Adrenal gland (tissue), 12 donors: ENCODE data around the gene LRRC28. TPM values are rescaled to one million over a fixed set of nuclear protein-coding genes. Genes with fewer than 3 reads are reported as not detected.

Experiments
- DNase-seq, 7 donors: peaks; one replicate each; pipeline ENCODE4 v3.0.0-alpha.2; 2019 to 2020
- H3K27ac ChIP-seq, 5 donors: fragments of 200-600 bp; sonication (generic) in 4 of 5; 1 replicate in 3 of 5; 2 replicates in 2 of 5; pipeline versions ENCODE4 v1.5.1 to v1.8.0; 2016 to 2020; ENCODE audit warnings: mild to moderate bottlenecking in 1 of 5
- H3K27me3 ChIP-seq: fragments of 200-600 bp; 2 replicates; pipeline ENCODE4 v1.8.0; 2021
- H3K36me3 ChIP-seq, 2 donors: fragments of 200-600 bp; replicated peaks in 1 of 2; 1 replicate in 1 of 2; 2 replicates in 1 of 2; pipeline versions ENCODE4 v1.5.1 to v1.8.0; 2018 to 2022
- H3K4me1 ChIP-seq, 2 donors: fragments of 200-600 bp; replicated peaks in 1 of 2; 1 replicate in 1 of 2; 2 replicates in 1 of 2; pipeline versions ENCODE4 v1.5.1 to v1.8.0; 2018 to 2021
- H3K4me3 ChIP-seq, 4 donors: fragments of 200-600 bp; sonication (generic) in 3 of 4; one replicate each; pipeline ENCODE4 v1.5.1; 2016 to 2018
- H3K9me3 ChIP-seq, 3 donors: fragments of 200-600 bp; sonication (generic) in 1 of 3; replicated peaks in 1 of 3; 1 replicate in 2 of 3; 2 replicates in 1 of 3; pipeline versions ENCODE4 v1.5.1 to v1.8.0; 2016 to 2021
- POLR2A ChIP-seq, 2 donors: fragments of 450-650 bp; IDR thresholded peaks; one replicate each; pipeline ENCODE4 v1.6.1; 2017; ENCODE audit warnings: antibody characterized with exemption in 2 of 2, mild to moderate bottlenecking in 2 of 2, moderate library complexity in 1 of 2
- WGBS, 4 donors: extraction: QIAGEN DNeasy Blood & Tissue Kit in 2 of 4; methylation state at CpG; one replicate each; pipeline versions ENCODE4 v1.1.5 to v1.1.7; 2013 to 2017; 5-methylcytosine and 5-hydroxymethylcytosine counted together
- intact Hi-C, 2 donors: fragments of 100-400 bp; cut with DNase I; formaldehyde crosslinking; loops; one replicate each; pipeline versions ENCODE4 v1.14.1 to v1.15.0; 2022 to 2023
- polyA plus RNA-seq, 3 donors: library from polyadenylated mRNA; stranded (reverse); fragments of 200-250 nt in 2 of 3; fragments of 350-450 nt in 1 of 3; fragmentation: Illumina TruSeq in 1 of 3; extraction: RNeasy Lipid Tissue Mini Kit (QIAGEN cat#74804) in 1 of 3; gene quantifications; one replicate each; pipeline ENCODE4 v1.2.3, GENCODE V29; 2013 to 2014
- total RNA-seq, 9 donors: library from RNA; depleted of rRNA in 4 of 9; stranded (reverse); fragments of >200 nt in 4 of 9; fragments of 120-200 nt in 1 of 9; fragmentation: NEBNext Ultra II Directional in 1 of 9; extraction: Animal tissue kit (Norgen Biotek cat#: 25700) in 1 of 9; gene quantifications; one replicate each; pipeline versions ENCODE4 v1.1.0 to v1.2.4, GENCODE V29; 2013 to 2023
- TF ChIP-seq, protein P1 (sequence below), 6 experiments: fragments of 450-650 bp in 4 of 6; fragments of 200-600 bp in 2 of 6; sonication (generic) in 1 of 6; IDR thresholded peaks; 1 replicate in 5 of 6; 2 replicates in 1 of 6; pipeline versions ENCODE4 v1.5.1 to v1.8.0; 2016 to 2021; ENCODE audit warnings: antibody characterized with exemption in 6 of 6, mild to moderate bottlenecking in 2 of 6, moderate library complexity in 1 of 6
- donor health status: healthy with polysubstance abuse.
- donor health status: Bipolar disorder and iron deficiency.
- donor health status: DM: yes; HTN: yes; CAD: no.
- donor health status: DM: no; HTN: no; CAD: no.
- donor health status: DM: no; HTN: no; CAD: no.
- donor health status: DM: yes; HTN: yes; CAD: no.

Gene LRRC28
- total and polyA plus RNA-seq, 12 donors = 4.4 to 49.8 (median 22.0) TPM

DNA sequence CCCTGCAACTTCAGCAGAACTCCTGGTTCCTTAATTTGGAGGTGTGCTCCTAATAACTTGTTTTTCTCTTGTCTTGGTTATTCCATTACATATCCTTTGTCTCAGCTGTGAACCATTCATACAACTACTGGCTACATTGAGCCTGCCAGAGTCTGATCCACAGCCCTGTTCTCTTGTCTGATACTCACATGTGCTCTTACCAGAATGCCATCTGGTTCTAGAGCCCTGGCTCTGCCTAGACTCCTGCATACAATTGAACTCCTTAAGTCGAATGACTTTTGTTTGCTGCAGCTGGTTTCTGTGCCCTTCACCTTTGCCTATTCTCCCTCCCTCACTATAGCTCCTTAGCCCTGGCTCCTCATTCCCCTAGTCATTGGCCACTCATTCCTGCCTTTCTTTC, 85.5 kb downstream of the LRRC28 start:
- H3K27me3 ChIP-seq = no peaks in the 10 kb centered on the region
- intact Hi-C loops = no loop called here
- no peak overlapping the region for H3K27ac ChIP-seq
- H3K4me3 ChIP-seq = no peak overlapping the region
- H3K4me1 ChIP-seq = no peaks in the 10 kb centered on the region
- no peaks in the 10 kb centered on the region for H3K36me3 ChIP-seq
- H3K9me3 ChIP-seq = no peaks in the 10 kb centered on the region
- DNase-seq = no peak
- 72 to 91% (median 80%) methylated on average over 1 of the region's 1 CpG for WGBS, 4 donors
- TF ChIP-seq, protein P1, sequence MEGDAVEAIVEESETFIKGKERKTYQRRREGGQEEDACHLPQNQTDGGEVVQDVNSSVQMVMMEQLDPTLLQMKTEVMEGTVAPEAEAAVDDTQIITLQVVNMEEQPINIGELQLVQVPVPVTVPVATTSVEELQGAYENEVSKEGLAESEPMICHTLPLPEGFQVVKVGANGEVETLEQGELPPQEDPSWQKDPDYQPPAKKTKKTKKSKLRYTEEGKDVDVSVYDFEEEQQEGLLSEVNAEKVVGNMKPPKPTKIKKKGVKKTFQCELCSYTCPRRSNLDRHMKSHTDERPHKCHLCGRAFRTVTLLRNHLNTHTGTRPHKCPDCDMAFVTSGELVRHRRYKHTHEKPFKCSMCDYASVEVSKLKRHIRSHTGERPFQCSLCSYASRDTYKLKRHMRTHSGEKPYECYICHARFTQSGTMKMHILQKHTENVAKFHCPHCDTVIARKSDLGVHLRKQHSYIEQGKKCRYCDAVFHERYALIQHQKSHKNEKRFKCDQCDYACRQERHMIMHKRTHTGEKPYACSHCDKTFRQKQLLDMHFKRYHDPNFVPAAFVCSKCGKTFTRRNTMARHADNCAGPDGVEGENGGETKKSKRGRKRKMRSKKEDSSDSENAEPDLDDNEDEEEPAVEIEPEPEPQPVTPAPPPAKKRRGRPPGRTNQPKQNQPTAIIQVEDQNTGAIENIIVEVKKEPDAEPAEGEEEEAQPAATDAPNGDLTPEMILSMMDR (IDR thresholded peaks at IDR 0.05) = no peak
- no peak for TF ChIP-seq POLR2A (IDR thresholded peaks at IDR 0.05)

DNA sequence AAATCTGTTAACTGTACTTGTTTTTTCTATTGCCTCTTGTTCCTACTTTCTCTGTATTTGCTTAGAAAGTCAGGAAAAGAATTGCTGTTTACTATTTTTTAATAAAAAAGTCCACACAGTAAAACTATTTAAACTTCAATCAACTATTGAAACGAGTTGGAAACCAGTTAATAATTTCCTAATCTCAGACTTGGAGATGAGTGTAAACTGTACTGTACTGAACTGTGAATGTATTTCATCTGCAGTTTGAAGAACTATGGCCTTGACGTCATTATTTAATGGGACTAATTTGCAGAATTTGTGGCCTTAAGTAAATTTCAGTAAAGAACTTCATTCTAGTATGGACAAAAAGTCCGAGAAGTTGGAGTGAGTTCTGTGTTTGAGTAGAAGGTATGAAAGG, 89.1 kb downstream of the LRRC28 start:
- intact Hi-C loops = no loop called here
- no peaks in the 10 kb centered on the region for H3K9me3 ChIP-seq
- H3K27me3 ChIP-seq = no peaks in the 10 kb centered on the region

DNA sequence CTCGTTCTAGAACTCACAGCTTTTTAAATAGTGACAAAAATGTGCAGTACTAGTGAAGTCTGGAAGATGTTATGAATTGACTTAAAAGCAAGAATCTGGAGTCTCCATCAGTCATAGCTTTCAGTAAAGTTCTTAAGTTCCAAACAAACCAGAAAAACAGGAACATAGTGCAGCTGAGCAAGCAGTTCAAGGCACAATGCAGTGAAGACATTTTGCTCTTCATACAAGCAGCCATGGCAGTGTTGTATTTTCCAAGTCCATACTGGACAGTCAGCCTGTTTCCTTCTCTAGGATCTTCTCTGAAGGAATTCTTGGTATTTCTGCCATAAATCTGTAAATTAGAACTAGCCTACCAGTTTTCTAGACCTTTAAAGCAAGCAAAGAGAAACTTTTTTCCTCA, 90.5 kb downstream of the LRRC28 start:
- Histone ChIP-seq H3K9me3 (no peaks in the 10 kb centered on the region), H3K27ac (no peak overlapping the region), H3K4me1 (no peaks in the 10 kb centered on the region), H3K27me3 (no peaks in the 10 kb centered on the region), H3K36me3 (no peaks in the 10 kb centered on the region), H3K4me3 (no peak overlapping the region)
- TF ChIP-seq, protein P1 (IDR thresholded peaks at IDR 0.05) = no peak
- no peak for TF ChIP-seq POLR2A (IDR thresholded peaks at IDR 0.05)
- 80 to 96% (median 93%) methylated on average over 1 of the region's 1 CpG for WGBS, 4 donors
- no peak for DNase-seq
- intact Hi-C loops = no loop called here

More for the DNA sequence above, 89.1 kb downstream of the LRRC28 start:
- no peaks in the 10 kb centered on the region for H3K36me3 ChIP-seq
- no peaks in the 10 kb centered on the region for H3K4me1 ChIP-seq
- WGBS, 4 donors = 77 to 91% (median 88%) methylated on average over 3 of the region's 3 CpGs
- no peak for DNase-seq
- H3K4me3 ChIP-seq = no peak overlapping the region
- TF ChIP-seq, protein P1 (IDR thresholded peaks at IDR 0.05) = no peak
- no peak for TF ChIP-seq POLR2A (IDR thresholded peaks at IDR 0.05)
- no peak overlapping the region for H3K27ac ChIP-seq

DNA sequence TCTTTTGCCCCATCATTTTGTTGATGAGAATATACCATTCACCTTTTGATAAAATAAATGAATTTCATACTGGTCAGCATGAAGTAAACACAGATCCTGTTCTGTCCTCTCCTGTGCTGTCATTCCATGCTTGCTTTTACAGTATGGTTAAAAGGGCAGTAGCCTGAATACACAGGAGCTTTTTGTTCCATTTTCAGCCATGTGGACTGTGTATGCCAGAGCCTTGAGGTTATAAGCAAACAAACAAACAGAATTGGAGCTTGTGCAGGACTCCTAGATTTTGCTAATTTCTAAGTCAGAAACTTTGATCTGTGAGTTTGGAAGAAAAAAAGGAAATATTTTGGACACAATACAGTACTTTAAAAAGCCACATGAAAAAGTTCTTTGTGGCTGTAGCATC, 91.9 kb downstream of the LRRC28 start:
- H3K4me1 ChIP-seq = no peaks in the 10 kb centered on the region
- H3K27ac ChIP-seq = no peak overlapping the region
- H3K9me3 ChIP-seq = no peaks in the 10 kb centered on the region
- intact Hi-C loops = no loop called here
- no peaks in the 10 kb centered on the region for H3K27me3 ChIP-seq
- H3K36me3 ChIP-seq = no peaks in the 10 kb centered on the region
- TF ChIP-seq, protein P1 (IDR thresholded peaks at IDR 0.05) = no peak
- TF ChIP-seq POLR2A (IDR thresholded peaks at IDR 0.05) = no peak
- DNase-seq = no peak
- H3K4me3 ChIP-seq = no peak overlapping the region
